ENCODE measurements around the gene GGACT. TPM values are rescaled to one million over a fixed set of nuclear protein-coding genes. Genes with fewer than 3 reads are reported as not detected.

GGACT gene
- total RNA-seq, 1 donor from 2014 or later, result 4.7 TPM

DNA sequence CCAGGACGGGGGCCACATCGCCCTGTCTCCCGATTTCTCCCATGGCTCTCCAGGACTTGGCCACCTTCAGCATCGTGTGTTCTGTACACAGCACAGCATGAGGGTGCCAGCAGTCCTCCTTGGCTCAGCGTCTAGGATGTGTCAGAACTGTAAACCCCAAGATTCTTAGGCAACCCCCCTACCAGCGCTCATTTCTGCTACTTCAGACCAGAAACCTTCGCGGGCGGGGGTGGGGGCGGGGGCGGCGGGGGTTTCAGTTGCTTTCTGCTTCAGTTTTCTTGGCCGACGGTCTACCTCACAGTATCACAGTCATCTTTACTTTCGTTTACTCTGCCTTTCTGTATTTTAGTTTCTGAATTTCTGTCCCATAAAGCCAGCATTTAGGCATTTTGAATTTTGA, 82.4 kb downstream of the GGACT start:
- H3K4me1 ChIP-seq, result no peaks in the 10 kb centered on the region
- TF ChIP-seq, protein P1, sequence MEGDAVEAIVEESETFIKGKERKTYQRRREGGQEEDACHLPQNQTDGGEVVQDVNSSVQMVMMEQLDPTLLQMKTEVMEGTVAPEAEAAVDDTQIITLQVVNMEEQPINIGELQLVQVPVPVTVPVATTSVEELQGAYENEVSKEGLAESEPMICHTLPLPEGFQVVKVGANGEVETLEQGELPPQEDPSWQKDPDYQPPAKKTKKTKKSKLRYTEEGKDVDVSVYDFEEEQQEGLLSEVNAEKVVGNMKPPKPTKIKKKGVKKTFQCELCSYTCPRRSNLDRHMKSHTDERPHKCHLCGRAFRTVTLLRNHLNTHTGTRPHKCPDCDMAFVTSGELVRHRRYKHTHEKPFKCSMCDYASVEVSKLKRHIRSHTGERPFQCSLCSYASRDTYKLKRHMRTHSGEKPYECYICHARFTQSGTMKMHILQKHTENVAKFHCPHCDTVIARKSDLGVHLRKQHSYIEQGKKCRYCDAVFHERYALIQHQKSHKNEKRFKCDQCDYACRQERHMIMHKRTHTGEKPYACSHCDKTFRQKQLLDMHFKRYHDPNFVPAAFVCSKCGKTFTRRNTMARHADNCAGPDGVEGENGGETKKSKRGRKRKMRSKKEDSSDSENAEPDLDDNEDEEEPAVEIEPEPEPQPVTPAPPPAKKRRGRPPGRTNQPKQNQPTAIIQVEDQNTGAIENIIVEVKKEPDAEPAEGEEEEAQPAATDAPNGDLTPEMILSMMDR (IDR thresholded peaks at IDR 0.05), result no peak
- TF ChIP-seq POLR2AphosphoS5 (IDR thresholded peaks at IDR 0.05; ENCODE audit: insufficient read depth in 1 of 2, low read depth in 1 of 2) (no peak), POLR2A (IDR thresholded peaks at IDR 0.05) (no peak)
- H3K27me3 ChIP-seq, result no peaks in the 10 kb centered on the region
- no peaks in the 10 kb centered on the region for H3K36me3 ChIP-seq
- no peak for DNase-seq (ENCODE audit: extremely low spot score in 2 of 2)
- no peak overlapping the region for H3K27ac ChIP-seq
- H3K4me3 ChIP-seq, result no peak overlapping the region
- intact Hi-C loops (cut with DNase I), result no loop called here
- H3K9me3 ChIP-seq, result no peaks in the 10 kb centered on the region

DNA sequence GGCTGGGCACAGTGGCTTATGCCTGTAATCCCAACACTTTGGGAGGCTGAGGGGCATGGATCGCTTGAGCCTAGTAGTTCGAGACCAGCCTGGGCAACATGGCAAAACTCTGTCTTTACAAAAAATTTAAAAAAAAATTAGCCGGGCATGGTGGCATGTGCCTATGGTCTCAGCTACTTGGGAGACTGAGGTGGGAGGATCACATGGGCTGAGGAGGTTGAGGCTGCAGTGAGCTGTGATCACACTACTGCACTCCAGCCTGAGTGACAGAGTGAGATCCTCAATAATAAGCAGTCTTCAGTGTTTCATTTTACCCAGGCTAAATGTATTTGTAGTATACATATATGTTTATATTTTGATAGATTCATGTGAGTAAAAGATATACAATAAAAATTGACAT, 85.0 kb downstream of the GGACT start:
- no peaks in the 10 kb centered on the region for H3K27me3 ChIP-seq
- no peaks in the 10 kb centered on the region for H3K4me1 ChIP-seq
- TF ChIP-seq, protein P1 (IDR thresholded peaks at IDR 0.05), result no peak
- TF ChIP-seq POLR2A (IDR thresholded peaks at IDR 0.05) (no peak), POLR2AphosphoS5 (IDR thresholded peaks at IDR 0.05; ENCODE audit: insufficient read depth in 1 of 2, low read depth in 1 of 2) (no peak)
- H3K9me3 ChIP-seq, result no peaks in the 10 kb centered on the region
- DNase-seq (ENCODE audit: extremely low spot score in 2 of 2), result no peak
- H3K36me3 ChIP-seq, result no peaks in the 10 kb centered on the region
- intact Hi-C loops (cut with DNase I), result no loop called here
- no peak overlapping the region for H3K4me3 ChIP-seq
- H3K27ac ChIP-seq, result no peak overlapping the region

DNA sequence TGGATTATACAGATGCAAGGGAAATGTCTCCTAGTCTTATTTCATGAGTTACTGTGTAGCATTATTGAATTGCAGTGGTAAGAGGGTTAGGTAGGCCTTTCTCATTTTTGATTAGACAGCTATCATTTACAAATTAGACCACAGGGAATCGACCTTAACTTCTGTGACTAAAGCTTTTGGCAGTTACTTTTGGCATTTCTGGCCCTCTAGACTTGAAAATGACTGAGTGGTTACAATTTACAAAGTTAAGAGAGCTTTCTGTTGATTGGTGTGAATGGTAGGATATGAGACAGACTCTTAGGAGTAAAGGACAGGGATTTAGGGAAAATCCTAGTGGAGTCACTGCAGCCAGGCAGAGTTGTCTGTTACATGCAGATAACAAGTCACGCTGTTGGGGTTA, 86.1 kb downstream of the GGACT start:
- no peaks in the 10 kb centered on the region for H3K36me3 ChIP-seq
- H3K9me3 ChIP-seq, result no peaks in the 10 kb centered on the region
- no peaks in the 10 kb centered on the region for H3K27me3 ChIP-seq
- TF ChIP-seq POLR2AphosphoS5 (IDR thresholded peaks at IDR 0.05; ENCODE audit: insufficient read depth in 1 of 2, low read depth in 1 of 2) (no peak), POLR2A (IDR thresholded peaks at IDR 0.05) (no peak)
- TF ChIP-seq, protein P1 (IDR thresholded peaks at IDR 0.05), result no peak
- intact Hi-C loops (cut with DNase I), result no loop called here
- no peaks in the 10 kb centered on the region for H3K4me1 ChIP-seq
- H3K27ac ChIP-seq, result no peak overlapping the region
- DNase-seq (ENCODE audit: extremely low spot score in 2 of 2), result no peak
- no peak overlapping the region for H3K4me3 ChIP-seq

DNA sequence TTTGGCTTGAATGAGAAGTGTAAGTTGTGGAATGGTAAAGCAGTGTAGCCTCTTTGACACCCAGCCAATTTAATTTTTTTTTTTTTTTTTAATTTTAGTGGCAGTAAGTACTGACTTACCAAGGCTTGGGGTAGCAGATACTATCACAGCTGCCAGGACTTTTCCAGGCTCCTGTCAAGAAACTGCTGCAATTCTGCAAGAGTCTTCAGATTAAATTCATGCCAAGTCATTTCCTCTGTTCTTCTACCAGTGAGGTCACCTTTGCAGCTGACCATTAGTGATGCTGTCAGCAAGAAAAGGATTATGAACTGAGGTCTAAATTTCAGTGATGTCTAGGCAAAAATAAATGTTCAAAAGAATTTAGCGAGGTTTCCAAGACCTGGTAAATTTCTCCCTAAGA, 91.2 kb downstream of the GGACT start:
- TF ChIP-seq, protein P1 (IDR thresholded peaks at IDR 0.05), result no peak
- no peak for TF ChIP-seq POLR2AphosphoS5 (IDR thresholded peaks at IDR 0.05; ENCODE audit: insufficient read depth in 1 of 2, low read depth in 1 of 2)
- TF ChIP-seq POLR2A (IDR thresholded peaks at IDR 0.05), result no peak

DNA sequence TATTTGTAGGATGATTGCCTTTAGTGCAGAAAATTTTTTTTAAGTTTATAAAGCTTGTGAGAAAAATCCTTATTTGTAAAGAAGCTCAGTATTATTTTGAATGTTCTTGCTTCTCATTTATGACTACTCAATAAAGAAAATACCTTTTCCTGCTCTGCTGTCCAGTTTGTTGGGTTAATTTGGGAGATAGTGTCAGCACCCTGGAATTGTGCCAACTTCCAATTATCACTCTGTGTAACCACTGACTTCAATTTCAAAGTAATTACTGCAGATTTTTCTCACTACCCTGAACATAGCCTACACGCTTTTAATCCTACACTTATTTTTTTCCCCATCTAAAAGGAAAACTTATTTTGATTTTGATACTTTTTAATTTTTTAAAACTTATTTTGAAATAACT, 93.1 kb downstream of the GGACT start:
- Histone ChIP-seq H3K4me1 (peaks cover 7% of the 10 kb centered on the region), H3K9me3 (no peaks in the 10 kb centered on the region), H3K36me3 (no peaks in the 10 kb centered on the region), H3K27me3 (no peaks in the 10 kb centered on the region), H3K27ac (no peak overlapping the region), H3K4me3 (no peak overlapping the region)
- intact Hi-C loops (cut with DNase I), result no loop called here
- TF ChIP-seq, protein P1 (IDR thresholded peaks at IDR 0.05), result no peak
- TF ChIP-seq POLR2AphosphoS5 (IDR thresholded peaks at IDR 0.05; ENCODE audit: insufficient read depth in 1 of 2, low read depth in 1 of 2), result no peak
- no peak for TF ChIP-seq POLR2A (IDR thresholded peaks at IDR 0.05)
- DNase-seq (ENCODE audit: extremely low spot score in 2 of 2), result no peak

More for the DNA sequence above, 91.2 kb downstream of the GGACT start:
- no peaks in the 10 kb centered on the region for H3K36me3 ChIP-seq
- no peak overlapping the region for H3K4me3 ChIP-seq
- intact Hi-C loops (cut with DNase I), result no loop called here
- H3K9me3 ChIP-seq, result no peaks in the 10 kb centered on the region
- no peaks in the 10 kb centered on the region for H3K27me3 ChIP-seq
- H3K4me1 ChIP-seq, result no peaks in the 10 kb centered on the region
- no peak overlapping the region for H3K27ac ChIP-seq
- DNase-seq (ENCODE audit: extremely low spot score in 2 of 2), result no peak

Measured in vagina (tissue), 2 donors.